H9 (cell line): ENCODE data around the gene RASGRP4. TPM values are rescaled to one million over a fixed set of nuclear protein-coding genes. Genes with fewer than 3 reads are reported as not detected.

Experiments
- DNase-seq: peaks from one replicate; pipeline ENCODE4 v3.0.0-alpha.2; 2017
- H2AFZ ChIP-seq: one replicate; pipeline ENCODE4 v1.6.1; 2013; ENCODE audit warnings: mild to moderate bottlenecking, low read length, control low read depth, moderate library complexity
- H2AK5ac ChIP-seq: 2 replicates; pipeline ENCODE4 v1.6.1; 2013; ENCODE audit warnings: low read length, control low read depth, mixed read lengths; ENCODE audit not compliant: insufficient read length
- H2BK120ac ChIP-seq: one replicate; pipeline ENCODE4 v1.6.1; 2013; ENCODE audit warnings: low read depth, mild to moderate bottlenecking, low read length, control low read depth, inconsistent platforms; ENCODE audit not compliant: poor library complexity, severe bottlenecking
- H2BK12ac ChIP-seq: 2 replicates; pipeline ENCODE4 v1.6.1; 2013; ENCODE audit warnings: low read length, control low read depth, mixed read lengths, low read depth; ENCODE audit not compliant: insufficient read length
- H2BK15ac ChIP-seq: 2 replicates; pipeline ENCODE4 v1.6.1; 2013; ENCODE audit warnings: low read depth, low read length, control low read depth
- H2BK20ac ChIP-seq: one replicate; pipeline ENCODE4 v1.6.1; 2013; ENCODE audit warnings: low read depth, mild to moderate bottlenecking, low read length, control low read depth, inconsistent platforms; ENCODE audit not compliant: poor library complexity, severe bottlenecking
- H2BK5ac ChIP-seq: 2 replicates; pipeline ENCODE4 v1.6.1; 2013; ENCODE audit warnings: low read length, control low read depth, mixed read lengths; ENCODE audit not compliant: insufficient read length
- H3K14ac ChIP-seq: 2 replicates; pipeline ENCODE4 v1.6.1; 2013; ENCODE audit warnings: low read length, control low read depth; ENCODE audit not compliant: insufficient read depth
- H3K18ac ChIP-seq: 2 replicates; pipeline ENCODE4 v1.6.1; 2013; ENCODE audit warnings: low read depth, mild to moderate bottlenecking, mixed read lengths, low read length, control low read depth; ENCODE audit not compliant: insufficient read length
- H3K23ac ChIP-seq: 2 replicates; pipeline ENCODE4 v1.6.1; 2013; ENCODE audit warnings: low read length, control low read depth, mixed read lengths, low read depth; ENCODE audit not compliant: insufficient read length
- H3K23me2 ChIP-seq: 2 replicates; pipeline ENCODE4 v1.6.1; 2013; ENCODE audit warnings: low read depth, mild to moderate bottlenecking, mixed read lengths, low read length, control low read depth; ENCODE audit not compliant: insufficient read length, poor library complexity, severe bottlenecking
- H3K27ac ChIP-seq: 2 replicates; pipeline ENCODE4 v1.5.1; 2013; ENCODE audit warnings: low read length, control low read depth, mixed read lengths, low read depth; ENCODE audit not compliant: insufficient read length
- H3K27me3 ChIP-seq: 2 replicates; pipeline ENCODE4 v1.6.1; 2013; ENCODE audit warnings: low read length, control low read depth, inconsistent platforms; ENCODE audit not compliant: insufficient read depth
- H3K4ac ChIP-seq: 2 replicates; pipeline ENCODE4 v1.6.1; 2013; ENCODE audit warnings: low read depth, mild to moderate bottlenecking, control low read depth, inconsistent platforms, low read length, moderate library complexity
- H3K4me1 ChIP-seq: 2 replicates; pipeline ENCODE4 v1.6.1; 2013; ENCODE audit warnings: low read length, control low read depth, inconsistent platforms; ENCODE audit not compliant: insufficient read depth
- H3K4me2 ChIP-seq: 2 replicates; pipeline ENCODE4 v1.6.1; 2013; ENCODE audit warnings: low read length, control low read depth, mixed read lengths; ENCODE audit not compliant: insufficient read length, insufficient read depth
- H3K56ac ChIP-seq: 2 replicates; pipeline ENCODE4 v1.6.1; 2013; ENCODE audit warnings: low read depth, mild to moderate bottlenecking, mixed read lengths, low read length, control low read depth; ENCODE audit not compliant: insufficient read length
- H3K79me1 ChIP-seq: 2 replicates; pipeline ENCODE4 v1.6.1; 2013; ENCODE audit warnings: low read depth, mild to moderate bottlenecking, moderate library complexity, low read length, control low read depth, inconsistent platforms; ENCODE audit not compliant: insufficient read depth, poor library complexity, severe bottlenecking
- H3K79me2 ChIP-seq: 2 replicates; pipeline ENCODE4 v1.6.1; 2013; ENCODE audit warnings: low read length, control low read depth, inconsistent platforms; ENCODE audit not compliant: insufficient read depth
- H3K9ac ChIP-seq: 2 replicates; pipeline ENCODE4 v1.6.1; 2013; ENCODE audit warnings: low read length, control low read depth, mixed read lengths; ENCODE audit not compliant: insufficient read length; ENCODE audit errors: extremely low read depth
- H3K9me3 ChIP-seq: one replicate; pipeline ENCODE4 v1.6.1; 2013; ENCODE audit warnings: low read depth, low read length, inconsistent platforms; ENCODE audit not compliant: control insufficient read depth
- H3T11ph ChIP-seq: one replicate; pipeline ENCODE4 v1.6.1; 2013; ENCODE audit warnings: mild to moderate bottlenecking, low read length, control low read depth, inconsistent platforms
- H4K20me1 ChIP-seq: one replicate; pipeline ENCODE4 v1.6.1; 2013; ENCODE audit not compliant: control insufficient read depth, insufficient read length, insufficient read depth
- H4K5ac ChIP-seq: 2 replicates; pipeline ENCODE4 v1.6.1; 2013; ENCODE audit warnings: low read depth, mild to moderate bottlenecking, mixed read lengths, low read length, control low read depth; ENCODE audit not compliant: insufficient read length
- H4K8ac ChIP-seq: replicated peaks from 2 replicates; pipeline ENCODE4 v1.6.1; 2013; ENCODE audit warnings: low read length, control low read depth, mixed read lengths, low read depth; ENCODE audit not compliant: insufficient read length
- H4K91ac ChIP-seq: 2 replicates; pipeline ENCODE4 v1.6.1; 2013; ENCODE audit warnings: low read depth, mild to moderate bottlenecking, moderate library complexity, mixed read lengths, low read length, control low read depth; ENCODE audit not compliant: insufficient read length
- H3K27ac Mint-ChIP-seq, 3 experiments: 2 replicates in 2 of 3; 3 replicates in 1 of 3; pipeline ENCODE4 v1.8.0; 2020 to 2021; ENCODE audit warnings: mixed read lengths in 3 of 3, mild to moderate bottlenecking in 1 of 3, moderate library complexity in 1 of 3
- H3K27me3 Mint-ChIP-seq: 2 replicates; pipeline ENCODE4 v1.8.0; 2021; ENCODE audit warnings: low read depth, mild to moderate bottlenecking, moderate library complexity, mixed read lengths
- H3K36me3 Mint-ChIP-seq, 3 experiments: 2 replicates in 2 of 3; 3 replicates in 1 of 3; pipeline ENCODE4 v1.8.0; 2020 to 2021; ENCODE audit warnings: low read depth in 3 of 3, mixed read lengths in 3 of 3; ENCODE audit not compliant: insufficient read depth in 1 of 3
- H3K4me1 Mint-ChIP-seq, 2 experiments: 2 replicates each; pipeline ENCODE4 v1.8.0; 2020; ENCODE audit warnings: mixed read lengths in 2 of 2
- H3K4me3 Mint-ChIP-seq, 2 experiments: 2 replicates in 1 of 2; 3 replicates in 1 of 2; pipeline ENCODE4 v1.8.0; 2020 to 2021; ENCODE audit warnings: mild to moderate bottlenecking in 2 of 2, mixed read lengths in 2 of 2, moderate library complexity in 1 of 2
- H3K9me3 Mint-ChIP-seq, 2 experiments: 2 replicates in 1 of 2; 3 replicates in 1 of 2; pipeline ENCODE4 v1.8.0; 2020; ENCODE audit warnings: mild to moderate bottlenecking in 2 of 2, mixed read lengths in 2 of 2, moderate library complexity in 1 of 2
- CTCF ChIP-seq: fragments of 200-600 bp; sonication (generic); conservative IDR thresholded peaks from 3 replicates; pipeline ENCODE4 v1.8.0; 2021; ENCODE audit warnings: antibody characterized with exemption, mild to moderate bottlenecking
- WGBS: extraction: QIAGEN DNeasy Blood & Tissue Kit; methylation state at CpG from one replicate; pipeline ENCODE4 v1.1.7; 2013; ENCODE audit warnings: missing lambda C conversion rate, low lambda C conversion rate, mixed read lengths; ENCODE audit not compliant: insufficient read length; ENCODE audit errors: extremely low coverage; 5-methylcytosine and 5-hydroxymethylcytosine counted together
- total RNA-seq: library from RNA; stranded (reverse); gene quantifications from 2 replicates; pipeline ENCODE4 v1.2.1, GENCODE V29; 2021

Gene RASGRP4
- total RNA-seq, 1 experiment from 2014 or later, result 0.28 TPM

- H3K27me3 ChIP-seq, result peaks cover 3% of the 10 kb centered on the region; the same call in 1 of the 2 replicates
- H3K79me1 ChIP-seq, result no peaks in the 10 kb centered on the region
- H3K4ac ChIP-seq, result no peak overlapping the region
- Mint-ChIP-seq H3K4me1 (0 out of 4 replicates have a peak, but pooled peaks cover 0 to 2% of the 10 kb centered on the region in 2 experiments), H3K27me3 (peaks cover 29% of the 10 kb centered on the region), H3K4me3 (peak overlapping the region in 1 of 2 experiments; percentile 38; a peak in 1 of 5 replicates), H3K36me3 (peaks cover 3 to 19% (median 17%) of the 10 kb centered on the region in 3 experiments; a peak in 6 of 7 replicates), H3K9me3 (no peaks in the 10 kb centered on the region), H3K27ac (no peak overlapping the region)
- H3K18ac ChIP-seq, result no peak overlapping the region
- no peak overlapping the region for H2AFZ ChIP-seq
- no peak overlapping the region for H2BK20ac ChIP-seq
- no peak overlapping the region for H2BK15ac ChIP-seq
- H3K27ac ChIP-seq, result no peak overlapping the region
- H2BK120ac ChIP-seq, result no peak overlapping the region
- H4K8ac ChIP-seq, result no peak overlapping the region
- no peak for DNase-seq
- H4K5ac ChIP-seq, result no peak overlapping the region
- H3K79me2 ChIP-seq, result no peaks in the 10 kb centered on the region
- H2BK5ac ChIP-seq, result no peak overlapping the region
- no peak overlapping the region for H3K4me2 ChIP-seq
- no CpG with 5 or more reads among the region's 6 CpGs for WGBS
- no peak overlapping the region for H2BK12ac ChIP-seq
- TF ChIP-seq CTCF, result no peak
- no peaks in the 10 kb centered on the region for H3K9me3 ChIP-seq
- H3T11ph ChIP-seq, result no peak overlapping the region
- H3K14ac ChIP-seq, result no peak overlapping the region
- no peak overlapping the region for H2AK5ac ChIP-seq
- no peak overlapping the region for H3K56ac ChIP-seq
- H3K23me2 ChIP-seq, result peaks cover 5% of the 10 kb centered on the region
- H4K91ac ChIP-seq, result no peak overlapping the region
- H3K4me1 ChIP-seq, result no peaks in the 10 kb centered on the region
- no peak overlapping the region for H3K9ac ChIP-seq
- H4K20me1 ChIP-seq, result no peaks in the 10 kb centered on the region
- no peak overlapping the region for H3K23ac ChIP-seq
These were observed 21.2 kb downstream of the RASGRP4 start for GRCh38 chr19:38404858-38405257.
